Stimulated activated CD4-positive, alpha-beta T cell treated with anti-CD3 and anti-CD28 coated beads, Interleukin-15, amount 100 ng/mL, for 1 hour (primary cell): ENCODE data around the gene OR8B8.
"Not testable (repeated sequence)": the region's sequence is repeated elsewhere in the genome, so short reads cannot be mapped to it uniquely, and the experiment has no call there.

Source experiments
- DNase-seq, 2 donors: peaks; one replicate each; pipeline ENCODE4 v3.0.0-alpha.2; 2020; ENCODE audit warnings: low read depth in 1 of 2, low spot score in 1 of 2

Gene OR8B8, protein sequence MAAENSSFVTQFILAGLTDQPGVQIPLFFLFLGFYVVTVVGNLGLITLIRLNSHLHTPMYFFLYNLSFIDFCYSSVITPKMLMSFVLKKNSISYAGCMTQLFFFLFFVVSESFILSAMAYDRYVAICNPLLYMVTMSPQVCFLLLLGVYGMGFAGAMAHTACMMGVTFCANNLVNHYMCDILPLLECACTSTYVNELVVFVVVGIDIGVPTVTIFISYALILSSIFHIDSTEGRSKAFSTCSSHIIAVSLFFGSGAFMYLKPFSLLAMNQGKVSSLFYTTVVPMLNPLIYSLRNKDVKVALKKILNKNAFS

GRCh38 chr11:124445646-124446150 lies at the start of gene OR8B8:
Gene OR8B8, minus strand, starts transcription at chr11:124445696. Its CDS starts 4,611 bp downstream, at chr11:124441085.
- no peak for DNase-seq

DNA sequence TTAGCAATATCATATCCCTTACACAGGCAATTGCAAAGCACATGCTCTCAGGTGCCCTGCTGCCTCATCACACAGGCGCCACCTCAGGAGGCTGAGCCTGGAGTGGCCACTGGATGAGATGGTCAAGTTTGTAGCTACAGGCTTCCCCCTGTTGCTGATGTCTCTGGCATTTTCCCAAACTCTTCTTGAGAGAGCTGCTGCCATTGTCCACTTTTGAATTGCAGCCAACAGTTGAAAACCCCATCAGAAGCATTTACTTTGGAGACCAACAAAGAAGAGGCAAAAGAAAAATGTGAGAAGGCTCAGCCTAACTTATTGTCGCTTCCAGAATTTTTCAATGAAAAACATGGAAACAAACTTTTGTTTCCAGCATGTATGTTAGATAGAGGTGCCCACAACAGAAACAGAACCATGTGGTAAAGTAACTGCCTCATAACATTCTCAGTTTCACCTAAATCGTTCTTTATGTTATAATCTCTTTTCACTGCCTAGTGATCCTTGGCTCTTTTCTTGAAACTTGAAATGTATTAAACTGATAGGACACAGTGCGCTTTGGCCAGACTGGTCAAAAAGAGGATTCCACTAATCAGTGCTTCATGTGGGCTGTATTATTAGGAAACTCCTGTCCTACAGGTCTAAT lies 47.6 kb upstream of the OR8B8 start:
- no peak for DNase-seq

GRCh38 chr11:124483422-124483821 lies 37.9 kb upstream of the OR8B8 start:
- no peak for DNase-seq

GRCh38 chr11:124482362-124483147 lies 37.1 kb upstream of the OR8B8 start:
- DNase-seq = no peak

DNA sequence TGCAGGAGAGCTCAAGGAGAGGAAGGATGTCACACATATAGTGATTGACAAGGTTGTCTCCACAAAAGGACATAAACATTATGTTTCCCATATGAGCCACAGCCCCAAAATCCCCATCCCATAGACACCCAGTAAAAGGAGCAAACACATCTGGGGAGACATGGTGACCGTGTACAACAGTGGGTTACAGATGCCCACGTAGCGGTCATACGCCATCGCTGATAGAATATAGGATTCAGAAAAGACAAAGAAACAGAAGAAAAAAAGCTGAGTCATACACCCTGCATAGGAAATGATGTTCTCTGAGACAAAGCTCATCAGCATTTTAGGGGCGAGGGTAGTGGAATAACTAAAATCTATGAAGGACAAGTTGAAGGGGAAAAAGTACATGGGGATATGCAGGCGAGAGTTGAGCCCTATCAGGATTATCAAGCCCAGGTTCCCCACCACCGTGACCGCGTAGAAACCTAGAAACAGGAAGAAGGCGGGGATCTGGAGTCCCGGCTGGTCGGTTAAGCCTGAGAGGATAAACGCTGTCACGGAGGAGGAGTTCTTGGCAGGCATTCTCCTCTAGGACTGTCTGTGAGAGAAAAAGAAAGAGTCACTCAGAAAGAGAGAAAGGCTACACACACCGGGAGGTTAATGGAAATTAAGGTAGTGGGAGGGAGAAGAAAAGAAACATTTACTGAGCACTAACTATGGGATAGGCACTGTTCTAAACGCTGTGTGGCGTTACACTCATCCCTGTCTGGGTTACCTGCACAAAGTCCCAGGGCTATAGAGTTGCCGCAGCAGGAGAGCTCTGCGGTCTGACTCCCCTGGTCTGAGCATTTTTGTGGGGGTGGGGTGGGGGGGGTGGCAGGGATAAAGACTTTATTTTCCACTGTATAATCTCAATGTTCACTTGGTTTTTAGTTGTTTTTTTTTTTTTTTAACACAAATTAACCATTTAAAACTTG lies 36.1 kb upstream of the OR8B8 start:
- no peak for DNase-seq

- DNase-seq = no peak
Measured at GRCh38 chr11:124479561-124479960, 34.1 kb upstream of the OR8B8 start.

- no peak for DNase-seq
Measured at GRCh38 chr11:124475265-124475664, 29.8 kb upstream of the OR8B8 start.

DNA sequence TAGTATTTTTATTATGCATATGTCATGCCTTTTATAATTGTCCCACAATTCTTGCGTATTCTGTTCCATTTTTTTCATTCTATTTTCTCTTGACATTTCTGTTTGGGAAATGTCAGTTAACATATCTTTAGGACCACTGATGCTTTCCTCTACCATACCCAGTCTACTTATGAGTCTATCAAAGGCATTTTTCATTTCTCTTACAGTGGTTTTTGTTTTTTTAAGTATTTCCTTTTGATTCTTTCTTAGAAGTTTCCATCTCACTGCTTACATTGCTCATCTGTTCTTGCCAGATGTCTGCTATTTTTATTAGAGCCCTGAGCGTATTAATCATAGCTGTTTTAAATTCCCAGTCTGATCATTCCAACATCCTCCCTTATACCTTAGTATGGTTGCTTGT lies 29.3 kb upstream of the OR8B8 start:
- DNase-seq = no peak

DNA sequence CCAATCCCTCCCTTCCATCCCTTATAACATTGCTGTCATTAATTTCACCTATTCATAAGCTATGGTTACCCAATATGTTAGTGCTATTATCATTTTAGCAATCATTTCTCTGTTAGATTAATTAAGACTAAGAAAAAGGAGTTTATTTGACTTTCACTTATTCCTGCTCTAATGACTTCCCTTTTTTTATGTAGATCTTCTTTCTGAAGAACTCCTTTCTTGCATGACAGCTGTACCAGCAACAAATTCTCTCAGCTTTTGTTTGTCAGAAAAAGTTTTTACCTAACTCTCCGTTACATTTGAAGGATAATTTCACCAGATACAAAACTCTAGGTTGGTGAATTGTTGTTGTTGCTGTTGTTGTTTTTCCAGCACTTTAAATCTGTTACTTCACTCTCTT lies 28.6 kb upstream of the OR8B8 start:
- DNase-seq = no peak

DNA sequence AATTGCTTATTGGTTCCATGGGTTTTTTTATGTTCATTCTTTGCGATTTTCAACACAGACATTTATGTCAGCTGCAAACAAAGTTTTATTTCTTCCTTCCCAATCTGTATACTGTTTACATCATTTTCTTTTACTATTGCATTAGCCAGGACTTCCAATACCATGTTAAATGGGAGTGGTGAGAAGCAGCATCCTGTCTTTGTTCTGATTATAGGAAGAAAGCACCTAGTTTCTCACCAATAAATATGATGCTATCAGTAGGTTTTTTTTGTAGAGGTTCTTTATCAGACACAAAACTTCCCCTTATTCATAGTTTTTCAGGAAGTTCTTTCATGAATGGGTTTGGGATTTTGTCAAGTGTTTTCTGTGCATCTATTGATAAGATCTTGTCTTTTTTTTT lies 28.0 kb upstream of the OR8B8 start:
- DNase-seq = no peak

GRCh38 chr11:124470561-124471227 lies 25.2 kb upstream of the OR8B8 start:
- DNase-seq = no peak

DNA sequence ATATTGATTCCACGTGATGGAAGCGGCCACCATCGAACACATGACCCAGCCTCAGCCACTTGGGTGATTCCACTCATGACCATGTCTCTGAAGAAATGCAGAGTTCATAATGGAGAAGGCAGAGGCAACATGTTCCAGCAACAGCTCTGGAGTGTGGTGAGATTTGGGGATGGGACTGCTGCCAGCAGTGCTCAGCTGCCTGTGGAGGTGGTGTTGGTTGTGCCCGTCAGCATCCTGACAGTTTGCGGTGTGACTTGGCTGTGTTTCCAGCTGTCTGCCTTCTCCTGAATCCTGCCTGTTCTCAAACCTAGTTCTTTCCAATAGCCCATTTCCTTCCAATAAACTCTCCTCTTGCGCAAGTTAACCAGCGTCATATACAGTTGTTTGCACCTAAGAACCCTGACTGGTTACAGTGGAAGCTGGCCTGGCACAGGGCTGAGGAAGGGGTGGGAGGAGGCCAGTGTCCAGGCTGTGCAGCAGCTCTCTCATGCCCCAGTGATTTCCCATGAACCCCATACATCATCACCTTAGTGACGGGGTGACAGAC lies 22.0 kb upstream of the OR8B8 start:
- DNase-seq = no peak

- no peak for DNase-seq
Measured at GRCh38 chr11:124465368-124465767, 19.9 kb upstream of the OR8B8 start.

- no peak for DNase-seq
Measured at GRCh38 chr11:124463990-124464389, 18.5 kb upstream of the OR8B8 start.

DNA sequence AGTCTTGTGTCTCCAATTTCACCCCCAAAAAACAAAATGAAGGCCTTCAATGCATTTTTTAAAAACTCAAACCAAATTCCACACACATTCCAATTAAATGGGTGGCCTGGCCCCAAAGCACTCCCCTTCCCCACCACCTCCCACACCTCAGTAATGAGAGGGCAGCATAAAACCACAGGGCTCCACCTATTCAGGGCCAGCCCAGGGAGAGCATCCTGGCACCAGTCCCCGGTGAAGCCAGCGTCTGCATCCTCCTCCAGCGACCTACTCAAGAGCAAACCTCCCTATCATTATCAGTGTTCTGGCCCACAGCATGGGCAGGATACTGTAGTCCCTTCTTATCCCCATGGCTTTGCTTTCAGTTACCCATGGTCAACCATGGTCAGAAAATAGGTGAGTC lies 17.8 kb upstream of the OR8B8 start:
- no peak for DNase-seq

DNA sequence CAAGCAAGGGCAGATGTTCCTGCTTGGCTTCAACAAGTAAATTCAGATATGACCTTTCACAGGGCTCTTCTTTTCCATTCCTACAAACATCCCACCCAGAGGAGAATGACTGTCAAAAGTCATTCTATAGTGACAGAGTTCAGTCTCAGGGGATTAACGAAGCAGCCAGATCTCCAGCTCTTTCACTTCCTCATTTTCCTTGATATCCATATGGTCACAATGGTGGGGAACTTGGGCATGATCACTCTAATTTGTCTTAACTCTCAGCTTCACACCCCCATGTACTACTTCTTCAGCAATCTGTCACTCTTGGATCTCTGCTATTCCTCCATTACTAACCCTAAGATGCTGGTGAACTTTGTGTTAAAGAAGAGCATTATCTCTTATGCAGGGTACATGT lies 15.0 kb upstream of the OR8B8 start:
- DNase-seq = no peak

DNA sequence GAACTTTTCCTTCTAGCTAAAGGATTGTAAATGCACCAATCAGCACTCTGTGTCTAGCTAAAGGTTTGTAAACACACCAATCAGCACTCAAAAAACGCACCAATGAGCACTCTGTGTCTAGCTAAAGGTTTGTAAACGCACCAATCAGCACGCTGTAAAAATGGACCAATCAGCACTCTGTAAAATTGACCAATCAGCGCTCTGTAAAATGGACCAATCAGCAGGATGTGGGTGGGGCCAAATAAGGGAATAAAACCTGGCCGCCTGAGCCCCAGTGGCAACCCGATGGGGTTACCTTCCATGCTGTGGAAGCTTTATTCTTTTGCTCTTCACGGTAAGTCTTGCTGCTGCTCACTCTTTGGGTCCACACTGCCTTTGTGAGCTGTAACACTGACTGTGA lies 13.9 kb upstream of the OR8B8 start:
- not testable (repeated sequence) for DNase-seq

- DNase-seq = no peak
Measured at GRCh38 chr11:124454552-124454951, 9.1 kb upstream of the OR8B8 start.

- no peak for DNase-seq
Measured at GRCh38 chr11:124446916-124447315, 1.4 kb upstream of the OR8B8 start.

- no peak for DNase-seq
Measured at GRCh38 chr11:124442847-124443246, 2.6 kb downstream of the OR8B8 start.
